HG02981 (cell line): ENCODE results near the gene ROBO1.
"Not testable (repeated sequence)": the region's sequence is repeated elsewhere in the genome, so short reads cannot be mapped to it uniquely, and the experiment has no call there.

ENCODE experiments used
- ATAC-seq: cut with Tn5 transposase; IDR thresholded peaks from one replicate; pipeline ENCODE4 v1.9.1; 2021; ENCODE audit warnings: mild to moderate bottlenecking, moderate library complexity; ENCODE audit not compliant: unreplicated experiment

Gene ROBO1

DNA sequence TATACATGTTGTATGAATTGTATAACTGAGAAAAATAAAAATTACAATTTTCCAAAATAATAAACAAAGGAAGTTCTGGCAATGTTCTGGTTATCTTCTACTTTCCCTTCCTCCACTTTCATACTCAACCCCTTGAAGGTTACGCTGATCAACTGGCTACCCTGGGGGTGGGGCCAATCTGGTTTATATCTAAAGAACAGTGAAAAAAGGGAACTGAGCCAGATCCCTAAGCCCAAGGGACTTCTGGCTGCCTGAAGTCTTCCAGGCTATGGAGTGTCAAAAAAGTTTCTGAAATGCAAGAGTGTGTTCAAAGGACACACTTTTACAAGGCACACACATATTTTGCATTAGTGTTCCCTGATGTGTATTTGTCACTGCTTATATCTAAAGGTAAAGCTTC is 591.9 kb downstream of the ROBO1 start:
- no peak for ATAC-seq

GRCh38 chr3:79173259-79173658 is 594.5 kb downstream of the ROBO1 start:
- ATAC-seq, result not testable (repeated sequence)

DNA sequence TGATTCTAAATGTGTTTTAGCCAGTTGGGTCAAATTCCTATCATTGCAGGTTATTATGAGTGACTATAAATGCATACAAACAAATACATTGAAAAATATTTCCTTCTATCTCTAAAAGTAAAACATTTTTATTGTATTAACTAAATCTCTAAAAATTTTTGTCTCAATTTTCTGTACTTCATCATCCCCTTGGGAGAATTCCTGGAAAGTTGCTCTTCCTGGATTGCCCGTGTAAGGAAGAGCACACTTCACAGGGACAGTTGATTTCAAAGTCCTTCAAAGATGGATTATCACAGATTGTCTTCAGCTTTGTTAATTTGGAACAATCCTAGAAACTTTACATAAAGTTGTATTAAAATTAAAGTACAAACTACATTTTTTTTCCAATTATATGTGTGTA is 595.6 kb downstream of the ROBO1 start:
- no peak for ATAC-seq

DNA sequence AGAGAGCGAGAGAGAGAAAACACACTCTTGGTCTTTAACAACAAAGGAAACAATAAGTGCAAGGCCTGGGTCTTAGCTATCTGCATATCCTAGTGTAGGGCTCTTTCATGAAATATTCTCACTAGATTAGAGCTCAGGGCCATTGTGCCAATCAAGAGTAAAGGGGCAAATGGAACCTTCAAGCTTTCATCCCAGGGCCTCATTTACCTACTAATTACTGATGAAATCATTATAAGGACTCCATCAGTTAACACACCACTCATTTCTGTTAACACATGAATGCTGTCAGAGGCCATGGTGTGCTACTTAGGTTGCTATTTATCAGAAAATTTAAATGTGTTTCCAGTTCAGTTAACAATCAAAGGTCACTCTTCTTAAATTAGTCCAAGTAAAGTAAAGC is 597.8 kb downstream of the ROBO1 start:
- no peak for ATAC-seq

DNA sequence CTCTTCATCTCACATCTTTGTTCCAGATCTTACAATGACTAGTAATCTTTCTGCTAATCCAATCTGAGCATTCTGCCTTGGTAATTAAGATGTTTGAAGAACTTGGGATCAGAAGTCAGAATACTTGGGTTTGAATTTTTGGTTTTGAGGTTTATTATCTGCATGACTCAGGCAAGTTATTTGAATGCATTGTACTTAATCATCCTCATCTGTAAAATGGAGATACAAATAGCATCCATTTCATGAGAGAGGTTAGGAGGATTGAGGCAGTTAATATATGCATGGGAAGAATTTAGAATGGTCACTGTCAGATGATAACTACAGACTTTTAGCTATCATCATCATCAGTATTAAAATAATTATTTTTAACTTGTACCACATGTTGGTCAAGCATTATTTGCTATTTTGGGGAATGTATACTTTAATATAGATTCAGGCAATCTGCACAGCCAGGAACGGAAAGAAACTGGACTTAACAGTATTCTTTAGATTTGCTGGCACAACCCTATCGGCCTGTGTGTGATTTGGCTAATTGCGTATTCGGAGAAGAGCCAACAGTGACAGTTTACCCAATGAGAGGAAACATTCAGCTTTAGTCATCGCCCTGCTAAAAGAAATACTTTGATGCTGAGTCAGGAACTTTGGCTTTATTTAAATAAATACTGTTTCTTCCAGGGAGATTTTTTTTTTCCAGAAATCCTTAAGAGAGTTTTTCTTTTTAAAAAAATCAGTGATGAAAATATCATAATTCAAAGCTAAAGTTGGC is 600.0 kb downstream of the ROBO1 start:
- no peak for ATAC-seq

DNA sequence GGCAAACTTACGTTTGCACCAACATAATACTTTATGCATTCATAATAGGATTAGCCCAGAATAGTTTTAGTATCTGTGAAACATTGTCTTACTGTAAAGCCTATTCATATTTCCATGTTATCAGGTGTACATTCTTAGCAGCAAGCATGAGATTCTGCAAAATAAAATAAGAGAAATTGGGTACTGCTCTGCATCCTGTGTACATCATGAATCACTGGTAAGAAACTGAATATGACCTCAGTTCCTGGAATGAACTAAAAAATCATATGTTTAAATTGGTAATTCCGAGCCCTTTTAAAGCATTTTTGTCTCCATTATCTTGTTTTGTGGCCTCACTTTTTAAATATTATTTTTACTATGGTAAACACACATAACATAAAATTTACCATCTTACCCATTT is 605.1 kb downstream of the ROBO1 start:
- no peak for ATAC-seq

DNA sequence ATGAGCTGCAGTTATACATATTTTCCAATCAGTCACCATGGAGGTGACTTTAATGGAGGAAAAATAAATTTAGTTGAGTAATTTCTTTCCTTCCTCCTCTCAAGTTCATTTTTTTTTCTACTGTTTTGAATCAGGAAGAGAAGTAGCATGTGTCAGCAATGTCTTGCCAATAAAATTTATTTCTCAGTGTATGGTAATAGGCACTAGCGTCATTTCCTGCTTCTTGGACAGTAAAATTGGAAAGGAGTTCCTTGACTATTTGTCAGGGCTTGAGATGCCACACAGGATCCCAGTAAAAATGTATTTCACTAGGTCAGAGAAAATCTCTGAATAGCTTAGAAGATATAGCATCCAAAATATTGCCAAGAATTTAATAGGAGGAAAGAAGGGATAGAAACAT is 605.9 kb downstream of the ROBO1 start:
- no peak for ATAC-seq

GRCh38 chr3:79160421-79160820 is 607.4 kb downstream of the ROBO1 start:
- no peak for ATAC-seq

- no peak for ATAC-seq
These were observed 608.1 kb downstream of the ROBO1 start for GRCh38 chr3:79159736-79160135.

DNA sequence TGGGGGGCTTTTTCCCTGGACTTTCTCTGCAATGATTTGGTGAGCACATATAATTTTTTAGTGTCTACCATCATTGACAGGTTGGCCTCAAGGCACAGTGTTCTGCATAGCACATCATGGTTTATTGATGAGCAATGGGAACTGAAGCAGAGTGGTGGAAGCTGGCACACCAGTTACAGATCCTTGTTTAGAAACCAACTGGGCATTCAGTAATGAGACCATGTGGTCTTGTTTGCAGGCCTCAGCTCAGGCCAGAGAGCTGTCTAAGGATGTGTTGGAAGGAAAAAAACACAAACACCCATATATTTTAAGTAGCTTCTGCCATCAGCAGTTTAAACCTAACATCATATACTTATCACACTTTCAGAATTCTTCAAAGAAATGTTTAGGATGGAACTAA is 610.6 kb downstream of the ROBO1 start:
- no peak for ATAC-seq

DNA sequence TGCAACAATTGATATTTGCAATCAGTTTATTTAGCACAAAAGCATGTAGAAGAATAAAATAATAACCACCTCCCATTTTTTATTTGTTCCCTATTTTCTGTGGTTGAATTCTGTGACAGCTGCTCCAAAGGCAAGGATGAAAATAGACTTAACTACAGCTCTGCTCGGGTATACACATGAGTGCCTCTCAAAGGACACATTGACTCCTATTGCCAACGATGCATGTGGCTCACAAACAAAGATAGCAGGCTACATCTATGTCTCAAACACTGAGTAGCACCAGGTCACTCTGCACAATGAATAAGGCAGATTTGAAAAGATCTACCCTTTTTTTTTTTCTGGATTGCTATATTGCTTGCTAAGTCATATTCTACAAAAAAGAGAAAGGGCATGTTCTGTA is 612.9 kb downstream of the ROBO1 start:
- no peak for ATAC-seq

GRCh38 chr3:79148786-79149185 is 619.0 kb downstream of the ROBO1 start:
- ATAC-seq, result no peak

DNA sequence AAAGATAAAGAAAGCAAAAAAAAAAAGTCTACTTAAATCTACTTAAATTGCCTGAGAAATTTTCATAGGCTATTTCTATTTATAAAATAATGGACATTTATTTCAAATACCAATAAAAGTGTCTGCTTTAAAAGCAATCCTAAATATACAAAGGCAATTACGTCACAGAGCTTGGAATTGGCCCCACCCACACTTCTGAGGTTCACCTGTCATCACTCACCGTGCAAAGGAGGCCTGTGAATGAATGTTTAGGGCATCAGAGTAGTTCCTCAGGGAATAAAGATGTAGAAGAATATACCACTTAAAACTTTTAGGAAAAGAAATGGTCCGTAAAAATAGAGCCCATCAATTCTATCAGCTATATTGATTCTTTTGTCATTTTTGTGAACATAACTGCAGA is 621.8 kb downstream of the ROBO1 start:
- ATAC-seq, result no peak

DNA sequence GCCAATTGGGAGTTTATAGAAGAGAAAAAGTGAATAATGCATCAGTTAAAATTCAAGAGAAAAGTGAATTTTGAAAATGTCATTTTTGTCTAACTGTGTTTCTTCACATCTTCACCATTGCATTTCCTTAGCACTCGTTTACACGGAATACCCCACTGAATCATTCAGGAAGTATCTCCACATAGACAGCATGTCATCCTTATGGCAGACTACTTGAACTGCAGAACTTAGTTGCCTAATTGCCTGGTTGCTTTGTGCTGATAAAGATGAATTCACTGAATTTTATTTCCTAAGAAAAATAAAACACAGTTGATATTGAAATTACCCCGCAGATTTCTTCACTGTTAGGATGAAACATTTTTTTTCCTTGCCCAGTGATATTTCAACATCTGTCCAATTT is 627.1 kb downstream of the ROBO1 start:
- ATAC-seq, result no peak

- no peak for ATAC-seq
These were observed 628.3 kb downstream of the ROBO1 start for GRCh38 chr3:79139395-79140068.

GRCh38 chr3:79125313-79125984 is 642.3 kb downstream of the ROBO1 start:
- ATAC-seq, result no peak

- ATAC-seq, result no peak
These were observed 652.3 kb downstream of the ROBO1 start for GRCh38 chr3:79115458-79115857.

- no peak for ATAC-seq
These were observed 653.9 kb downstream of the ROBO1 start for GRCh38 chr3:79113876-79114275.

DNA sequence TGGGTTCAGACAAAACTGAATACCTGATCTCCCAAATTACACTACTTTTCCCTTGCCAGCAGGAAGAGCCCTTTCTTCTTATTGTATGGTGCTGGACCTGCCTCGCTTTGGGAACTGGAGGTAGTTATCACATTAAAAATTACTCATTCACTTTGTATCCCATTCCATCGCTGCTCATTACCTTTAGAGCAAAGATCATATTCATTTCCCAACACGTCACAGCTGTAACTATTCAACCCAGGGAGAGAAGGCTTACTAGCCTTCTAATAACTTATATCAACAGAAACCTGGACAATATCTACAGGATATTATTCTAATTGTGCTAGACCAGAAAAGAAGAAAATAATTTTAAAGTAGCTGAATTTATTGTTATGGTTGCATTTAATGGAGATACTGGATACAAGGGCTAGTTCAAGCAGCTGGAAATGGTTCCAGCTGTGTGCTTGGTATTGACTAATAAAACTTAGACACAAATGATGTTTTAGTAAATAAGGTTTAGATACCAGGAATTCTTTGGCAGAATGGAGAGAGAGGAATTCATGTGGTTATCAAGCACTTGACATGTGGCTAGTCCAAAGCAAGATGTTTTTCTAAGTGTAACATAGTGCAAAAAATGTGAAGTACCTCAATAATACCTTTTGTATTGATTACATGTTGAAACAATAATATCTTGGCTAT is 656.3 kb downstream of the ROBO1 start:
- no peak for ATAC-seq

DNA sequence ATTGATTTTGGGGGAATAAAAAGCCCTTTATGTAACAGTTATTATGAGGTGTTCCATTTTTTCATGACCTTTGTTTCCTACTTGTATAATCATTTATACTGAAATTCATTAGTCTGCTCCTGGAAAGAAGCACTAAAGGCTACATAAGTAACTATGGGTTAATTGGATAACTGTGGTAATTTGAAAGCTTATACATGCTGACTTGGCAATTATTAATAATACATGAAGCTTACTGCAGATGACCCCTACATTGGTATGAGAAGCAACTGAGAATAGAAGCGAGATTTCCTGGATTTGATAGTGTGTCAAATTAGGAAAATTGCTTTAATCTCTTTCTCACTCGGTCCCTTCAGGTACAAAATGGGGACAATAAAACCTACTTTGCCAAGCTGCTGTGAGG is 658.0 kb downstream of the ROBO1 start:
- ATAC-seq, result no peak

- ATAC-seq, result no peak
These were observed 664.5 kb downstream of the ROBO1 start for GRCh38 chr3:79103307-79103706.
